AG04449 (cell line): ENCODE results near the gene CHST11.

Experiments used
- CTCF ChIA-PET: fragments of 350-600 bp; formaldehyde crosslinking; extraction: SDS; loops from one replicate; lab custom pipeline; 2021; ENCODE audit warnings: antibody characterized with exemption; lab: Yijun Ruan, JAX
- POLR2A ChIA-PET: fragments of 400-600, 350-600 bp; formaldehyde crosslinking; extraction: SDS; loops from one replicate; lab custom pipeline; 2020; ENCODE audit warnings: antibody characterized with exemption, inconsistent platforms; lab: Yijun Ruan, JAX
- DNase-seq: peaks from one replicate; pipeline ENCODE4 v3.0.0-alpha.2; 2010; ENCODE audit warnings: low read depth, low spot score
- H3K4me3 ChIP-seq: 2 replicates; pipeline ENCODE4 v1.5.1; 2011; ENCODE audit warnings: low read depth, mild to moderate bottlenecking, control low read depth, low read length
- TF ChIP-seq, protein P1 (sequence below): IDR thresholded peaks from one replicate; pipeline ENCODE4 v1.5.1; 2011; ENCODE audit warnings: mild to moderate bottlenecking, moderate library complexity, low read length, control low read depth, inconsistent platforms; ENCODE audit not compliant: insufficient read depth; ENCODE audit errors: missing control alignments

The CHST11 gene

DNA sequence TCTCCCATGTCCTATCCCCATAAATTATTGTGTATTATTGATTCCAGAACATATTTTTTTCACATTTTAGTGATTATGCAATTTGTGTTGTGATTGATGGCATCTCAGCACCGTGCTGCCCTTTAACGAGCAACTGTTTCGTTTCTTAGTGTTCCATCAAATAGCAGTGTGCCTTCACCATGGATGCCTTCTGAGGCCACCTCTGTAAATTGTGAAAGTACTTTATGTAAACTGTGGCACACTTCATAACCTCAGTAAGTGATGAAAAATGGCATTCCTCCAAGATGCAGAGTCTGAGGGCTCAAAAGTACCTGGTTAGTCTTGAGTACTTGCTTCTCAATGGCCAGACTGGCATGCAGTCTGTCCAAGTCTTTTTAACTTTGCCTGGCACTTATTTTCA lies 8.2 kb downstream of the CHST11 start:
- TF ChIP-seq, protein P1, sequence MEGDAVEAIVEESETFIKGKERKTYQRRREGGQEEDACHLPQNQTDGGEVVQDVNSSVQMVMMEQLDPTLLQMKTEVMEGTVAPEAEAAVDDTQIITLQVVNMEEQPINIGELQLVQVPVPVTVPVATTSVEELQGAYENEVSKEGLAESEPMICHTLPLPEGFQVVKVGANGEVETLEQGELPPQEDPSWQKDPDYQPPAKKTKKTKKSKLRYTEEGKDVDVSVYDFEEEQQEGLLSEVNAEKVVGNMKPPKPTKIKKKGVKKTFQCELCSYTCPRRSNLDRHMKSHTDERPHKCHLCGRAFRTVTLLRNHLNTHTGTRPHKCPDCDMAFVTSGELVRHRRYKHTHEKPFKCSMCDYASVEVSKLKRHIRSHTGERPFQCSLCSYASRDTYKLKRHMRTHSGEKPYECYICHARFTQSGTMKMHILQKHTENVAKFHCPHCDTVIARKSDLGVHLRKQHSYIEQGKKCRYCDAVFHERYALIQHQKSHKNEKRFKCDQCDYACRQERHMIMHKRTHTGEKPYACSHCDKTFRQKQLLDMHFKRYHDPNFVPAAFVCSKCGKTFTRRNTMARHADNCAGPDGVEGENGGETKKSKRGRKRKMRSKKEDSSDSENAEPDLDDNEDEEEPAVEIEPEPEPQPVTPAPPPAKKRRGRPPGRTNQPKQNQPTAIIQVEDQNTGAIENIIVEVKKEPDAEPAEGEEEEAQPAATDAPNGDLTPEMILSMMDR, result no peak
- no peak for DNase-seq
- ChIA-PET POLR2A (no interaction called here), CTCF (no interaction called here)
- no peak overlapping the region for H3K4me3 ChIP-seq

DNA sequence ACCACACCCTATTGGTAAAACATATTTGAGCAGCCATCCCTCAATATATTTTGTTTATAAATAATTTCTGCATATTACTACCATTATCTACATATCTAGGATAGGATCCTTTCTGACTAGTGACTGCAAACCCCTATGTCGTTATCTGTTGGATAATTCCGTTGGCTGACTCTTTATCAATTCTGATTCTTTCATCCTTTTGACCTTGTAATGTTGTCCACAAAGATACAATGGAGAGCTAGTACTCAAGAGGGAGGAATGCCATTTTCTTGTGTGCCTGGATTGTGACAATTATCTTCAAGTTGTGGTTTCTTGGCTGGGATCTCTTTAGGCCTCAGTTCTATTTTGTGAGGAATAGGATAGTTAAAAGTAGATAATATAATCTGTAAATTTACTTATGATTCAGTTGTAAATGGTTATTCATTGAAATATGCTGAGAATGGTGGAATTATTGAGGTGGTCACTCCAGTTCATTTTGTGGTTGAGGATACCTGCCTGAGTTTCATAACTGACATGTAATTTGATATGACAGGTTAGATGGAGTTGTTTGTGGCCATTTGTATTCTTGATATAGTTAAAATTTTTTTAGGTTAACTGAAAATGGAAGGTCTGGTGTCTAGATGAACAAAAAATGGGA lies 10.1 kb downstream of the CHST11 start:
- TF ChIP-seq, protein P1, result no peak
- POLR2A ChIA-PET, result no interaction called here
- CTCF ChIA-PET, result no interaction called here
- DNase-seq, result no peak
- H3K4me3 ChIP-seq, result no peak overlapping the region

DNA sequence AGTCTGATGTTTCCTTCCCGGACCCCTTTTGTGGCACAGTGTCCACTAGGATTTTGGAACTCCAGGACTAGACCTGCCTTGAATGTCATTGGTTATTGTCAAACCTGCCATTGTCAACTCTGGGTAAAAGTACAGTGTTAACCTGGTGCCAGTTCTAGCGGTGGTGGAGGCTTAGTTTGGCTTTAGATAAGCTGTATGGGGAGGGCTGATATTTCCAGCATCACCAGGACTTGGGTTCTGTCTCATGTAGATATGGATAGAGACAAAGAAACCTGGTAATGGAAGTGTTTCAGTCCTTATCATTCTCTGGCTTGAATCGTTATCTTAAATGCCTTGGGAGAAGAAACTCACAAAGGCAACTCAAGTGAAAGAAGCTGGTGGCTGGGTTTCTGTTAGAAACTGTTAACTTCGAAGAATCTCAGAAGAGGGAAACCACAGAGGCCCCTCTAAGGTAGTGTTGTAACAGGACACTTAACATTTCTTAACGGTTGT lies 10.6 kb downstream of the CHST11 start:
- CTCF ChIA-PET, result no interaction called here
- POLR2A ChIA-PET, result interaction anchor here (0.9 kb wide), 1 partner anchor 9 kb away, joined by 3 read pairs; no protein-coding TSS in a partner anchor
- DNase-seq, result no peak

DNA sequence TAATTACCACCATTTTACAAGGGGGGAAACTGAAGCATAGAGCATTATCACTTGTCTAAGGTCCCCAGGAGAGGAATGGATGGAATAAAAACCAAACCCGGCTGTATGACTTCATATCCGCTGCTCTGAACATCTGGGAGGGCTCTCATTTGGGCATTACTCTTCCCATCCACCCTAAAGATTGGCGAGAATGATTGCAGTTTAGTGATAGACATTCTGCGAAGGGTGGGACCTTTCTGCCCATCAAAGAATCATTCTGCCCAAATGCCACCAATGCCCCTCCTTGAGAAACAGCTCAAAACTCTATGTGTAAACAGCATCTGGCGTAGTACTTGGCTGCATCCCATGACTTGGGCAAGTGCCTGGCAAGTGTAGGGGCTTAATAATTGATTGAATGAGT lies 11.6 kb downstream of the CHST11 start:
- ChIA-PET POLR2A (interaction anchor here (0.9 kb wide), 1 partner anchor 10 kb away, joined by 3 read pairs; no protein-coding TSS in a partner anchor), CTCF (no interaction called here)
- TF ChIP-seq, protein P1, result no peak
- DNase-seq, result no peak
- no peak overlapping the region for H3K4me3 ChIP-seq

More for the DNA sequence above, 10.6 kb downstream of the CHST11 start:
- H3K4me3 ChIP-seq, result no peak overlapping the region
- TF ChIP-seq, protein P1, result no peak

DNA sequence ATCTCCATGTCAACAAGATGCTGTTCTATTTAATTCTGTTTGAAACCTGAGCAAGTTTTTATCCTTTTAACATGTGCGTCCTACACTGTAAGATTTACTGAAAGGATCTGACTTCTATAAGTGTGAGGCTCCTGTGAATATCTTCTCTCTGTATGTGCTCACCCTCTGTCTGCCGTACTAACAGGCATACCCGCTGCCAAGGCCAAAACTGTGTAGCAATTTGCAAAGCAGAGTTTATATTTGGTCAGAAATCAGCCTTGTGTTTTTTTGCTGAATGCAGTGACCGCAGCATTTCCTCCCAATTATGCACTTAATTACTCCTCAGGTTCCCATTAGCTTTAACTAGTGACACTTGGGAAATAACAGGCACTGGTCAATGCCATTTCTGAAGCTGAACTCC lies 12.3 kb downstream of the CHST11 start:
- TF ChIP-seq, protein P1, result no peak
- DNase-seq, result no peak
- H3K4me3 ChIP-seq, result no peak overlapping the region
- POLR2A ChIA-PET, result no interaction called here
- CTCF ChIA-PET, result interaction anchor here (2.7 kb wide), 1 partner anchor 11 kb away, joined by 7 read pairs; no protein-coding TSS in a partner anchor

DNA sequence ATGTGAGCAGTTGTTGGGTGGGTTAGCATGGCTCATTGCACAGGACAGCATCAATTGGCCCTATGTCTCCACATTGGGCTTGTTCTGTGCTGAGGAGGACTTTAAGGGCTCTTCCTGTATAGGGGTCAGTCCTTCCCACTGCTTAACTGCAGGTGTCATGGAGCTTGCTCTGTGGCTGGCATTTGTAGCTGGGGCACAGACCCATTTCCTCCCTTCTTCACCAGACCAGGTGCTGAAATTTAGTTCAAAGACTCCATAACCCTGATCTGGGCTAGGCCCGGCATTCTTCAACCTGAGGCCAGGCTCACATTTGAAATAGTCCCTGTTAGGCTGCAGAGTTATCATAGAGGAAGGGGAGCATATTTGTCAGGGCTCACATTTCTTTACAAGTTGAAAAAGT lies 12.8 kb downstream of the CHST11 start:
- ChIA-PET CTCF (interaction anchor here (2.7 kb wide), 1 partner anchor 12 kb away, joined by 7 read pairs; no protein-coding TSS in a partner anchor), POLR2A (no interaction called here)
- no peak overlapping the region for H3K4me3 ChIP-seq
- DNase-seq, result no peak
- TF ChIP-seq, protein P1, result no peak
